Non-pigmented ciliary epithelial cell (primary cell): ENCODE data around the gene CEBPG.

ENCODE experiments used
- DNase-seq: peaks from one replicate; pipeline ENCODE4 v3.0.0-alpha.2; 2010; ENCODE audit warnings: low read depth

Gene CEBPG

DNA sequence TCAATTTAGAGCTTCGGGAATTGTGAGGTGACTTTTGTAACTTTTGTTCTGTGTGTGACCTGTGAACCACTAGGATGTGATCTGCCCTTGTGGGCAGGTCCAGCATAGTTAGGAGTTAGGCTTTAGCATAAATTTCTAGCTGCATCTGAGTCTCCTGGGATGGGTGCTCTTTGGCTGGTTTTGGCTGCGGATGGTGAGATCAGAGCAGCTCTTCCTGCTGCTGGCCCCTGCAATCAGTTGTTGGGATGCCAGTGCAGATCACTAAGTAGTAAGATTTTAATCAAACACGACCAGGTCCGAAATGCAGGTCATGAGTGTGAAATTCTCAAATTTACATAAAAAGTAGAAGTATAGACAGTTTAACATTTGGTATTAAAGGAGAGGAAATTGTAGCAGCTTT is 8.5 kb downstream of the CEBPG start:
- no peak for DNase-seq

DNA sequence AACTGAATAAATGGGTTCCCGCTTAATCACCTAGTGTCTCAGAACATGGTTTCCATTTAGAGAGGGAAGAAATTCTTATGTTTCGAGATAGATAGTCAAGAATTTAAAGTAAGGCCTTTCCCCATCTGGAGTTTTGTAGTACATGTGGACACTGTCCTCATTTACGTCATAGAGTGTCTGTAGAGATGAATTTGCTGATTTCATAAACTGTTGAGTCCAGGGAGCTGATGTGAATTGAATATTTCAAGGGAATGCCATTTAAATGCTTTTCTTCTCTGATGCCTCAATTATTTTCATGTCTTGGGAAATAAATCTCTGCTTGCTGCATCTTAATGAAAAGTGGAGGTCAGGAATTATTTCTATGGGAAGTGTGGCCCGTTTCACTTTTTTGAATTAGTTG is 9.5 kb downstream of the CEBPG start:
- DNase-seq = no peak

DNA sequence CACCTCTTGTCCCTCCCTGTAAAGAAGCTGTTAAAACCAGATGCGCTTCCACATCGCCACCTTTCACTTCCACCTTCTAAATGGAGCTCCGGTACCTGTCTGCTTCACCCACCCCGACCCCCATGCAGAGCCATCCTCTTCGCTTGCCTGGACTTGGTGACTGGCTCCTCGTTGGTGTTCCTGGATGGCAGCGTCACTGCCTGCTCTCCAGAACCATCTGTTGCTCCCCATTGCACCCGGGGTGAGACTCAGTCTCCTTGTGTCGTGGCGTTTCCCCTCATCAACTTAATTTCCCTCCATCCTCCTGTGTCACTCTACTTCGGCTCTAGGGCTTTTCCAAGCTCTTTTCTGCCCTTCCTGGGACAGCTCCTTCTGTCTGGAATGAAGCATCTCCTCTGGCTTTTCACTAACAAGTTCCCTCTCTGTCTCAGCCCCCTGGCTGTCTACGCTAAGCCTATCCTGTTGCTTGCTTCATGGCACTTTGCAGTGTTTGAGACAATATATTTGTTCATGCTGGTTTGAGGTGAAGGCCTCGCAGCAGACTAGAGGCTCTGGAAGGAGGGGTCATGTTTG is 10.3 kb downstream of the CEBPG start:
- DNase-seq = no peak

- no peak for DNase-seq
Measured at GRCh38 chr19:33384983-33385382, 11.5 kb downstream of the CEBPG start.

GRCh38 chr19:33385956-33386355 is 12.4 kb downstream of the CEBPG start:
- no peak for DNase-seq

GRCh38 chr19:33386361-33386858 is 12.9 kb downstream of the CEBPG start:
- DNase-seq = no peak

DNA sequence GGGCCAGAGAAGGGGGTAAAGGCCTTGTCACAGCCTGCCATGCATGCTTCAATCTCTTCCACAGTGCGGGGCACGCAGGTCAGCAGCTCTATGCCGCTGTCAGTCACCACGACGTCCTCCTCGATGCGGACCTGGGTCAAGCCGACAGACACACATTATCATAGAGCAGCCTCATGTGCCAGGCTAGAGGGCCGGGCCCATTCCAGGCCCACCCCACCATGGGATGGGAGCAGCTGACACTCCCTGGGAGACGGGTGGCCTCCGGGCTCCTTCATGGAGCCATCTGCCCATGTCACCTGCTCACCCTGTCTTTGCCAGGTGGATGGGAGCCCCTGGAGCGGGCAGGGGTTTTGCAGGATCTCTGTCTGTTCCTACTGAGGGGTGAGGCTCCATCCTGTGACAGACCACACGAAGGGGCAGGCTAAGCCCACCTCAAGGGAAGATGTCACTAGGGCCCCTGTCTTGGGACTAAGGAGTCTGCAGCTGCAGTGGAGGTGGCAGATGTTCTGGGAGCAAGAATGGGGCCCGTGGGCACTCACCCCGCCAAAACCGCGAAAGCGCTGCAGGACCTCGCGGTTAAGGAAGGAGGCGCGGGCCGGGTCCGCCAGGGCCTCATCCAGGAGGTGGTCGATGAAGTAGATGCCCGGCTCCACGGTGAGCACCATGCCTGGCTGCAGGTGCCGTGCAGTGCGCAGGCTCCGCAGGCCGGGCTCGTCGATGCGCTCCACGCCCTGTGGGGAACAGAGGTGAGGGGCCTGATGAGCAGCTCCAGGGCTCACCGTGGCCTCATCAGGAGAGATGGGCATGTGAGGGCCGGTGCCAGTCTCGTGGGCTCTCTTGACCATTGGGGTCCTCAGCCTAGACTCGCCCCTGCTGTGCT is 14.1 kb downstream of the CEBPG start:
- no peak for DNase-seq

- no peak for DNase-seq
Measured at GRCh38 chr19:33388231-33388724, 14.8 kb downstream of the CEBPG start.

DNA sequence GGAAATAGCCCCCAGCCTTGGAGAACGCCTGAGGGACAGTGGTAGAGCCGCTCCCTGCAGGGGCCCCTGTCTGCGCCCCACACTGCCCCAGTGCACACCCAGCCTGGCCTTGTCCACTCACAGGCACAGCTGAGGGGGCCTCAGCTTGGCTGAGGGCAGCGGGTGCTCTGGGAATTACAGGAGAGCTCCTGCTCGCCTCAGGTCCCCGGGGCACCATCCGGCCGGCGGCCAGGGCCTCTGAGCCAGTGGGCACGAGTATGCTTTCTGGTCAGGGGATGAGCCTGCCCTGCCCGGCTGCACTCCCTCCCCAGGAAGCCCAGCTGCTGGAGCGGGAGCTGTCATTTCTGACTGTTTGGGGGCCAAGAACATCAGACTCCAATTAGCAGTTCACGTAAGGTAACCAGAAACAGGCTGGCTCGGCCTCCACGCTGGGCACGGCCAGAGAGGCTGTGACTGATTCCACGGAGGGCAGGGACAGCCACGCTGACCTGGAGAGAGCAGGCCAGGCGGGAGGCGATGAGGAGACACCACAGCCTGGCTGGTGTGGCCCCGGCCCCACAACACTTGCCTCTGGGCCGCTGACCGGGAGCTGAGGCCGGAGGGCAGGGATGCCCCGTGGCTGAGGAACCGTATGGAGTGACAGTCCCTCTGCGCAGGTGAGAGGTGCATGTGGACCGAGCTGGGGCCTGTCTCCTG is 15.4 kb downstream of the CEBPG start:
- DNase-seq = no peak

DNA sequence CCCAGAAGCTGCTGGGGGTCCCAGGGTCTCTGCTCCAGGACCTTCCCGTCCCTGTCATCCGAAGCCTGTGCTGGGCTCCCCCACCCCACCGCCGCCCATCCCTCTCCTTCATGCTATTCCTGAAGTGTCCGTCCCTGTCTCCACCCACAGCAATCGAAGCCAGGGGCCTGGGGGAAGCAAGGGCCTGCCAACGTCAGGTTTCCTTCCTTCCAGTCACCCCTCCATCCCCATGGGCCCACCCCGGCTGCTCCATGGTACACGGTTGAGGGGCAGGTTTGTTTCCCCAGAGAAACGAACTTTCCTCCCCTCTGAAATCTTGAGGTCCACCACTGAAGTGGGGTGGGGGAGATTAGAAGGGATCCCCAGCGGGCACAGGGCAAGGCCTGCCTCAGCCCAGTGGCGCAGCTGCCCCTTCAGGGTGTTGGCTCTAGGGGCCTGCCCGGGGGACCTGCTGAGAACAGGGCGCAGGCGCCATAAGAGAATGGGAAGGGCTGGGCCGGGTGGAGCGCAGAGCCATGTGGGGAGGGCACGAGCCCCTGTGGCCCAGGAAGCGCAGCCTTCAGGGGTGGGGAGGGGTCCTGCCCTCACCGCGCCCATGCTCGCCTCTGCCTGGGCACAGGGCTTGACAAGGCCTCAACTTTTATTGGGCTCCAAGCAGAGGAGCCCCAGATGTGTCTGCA is 16.1 kb downstream of the CEBPG start:
- DNase-seq = no peak

DNA sequence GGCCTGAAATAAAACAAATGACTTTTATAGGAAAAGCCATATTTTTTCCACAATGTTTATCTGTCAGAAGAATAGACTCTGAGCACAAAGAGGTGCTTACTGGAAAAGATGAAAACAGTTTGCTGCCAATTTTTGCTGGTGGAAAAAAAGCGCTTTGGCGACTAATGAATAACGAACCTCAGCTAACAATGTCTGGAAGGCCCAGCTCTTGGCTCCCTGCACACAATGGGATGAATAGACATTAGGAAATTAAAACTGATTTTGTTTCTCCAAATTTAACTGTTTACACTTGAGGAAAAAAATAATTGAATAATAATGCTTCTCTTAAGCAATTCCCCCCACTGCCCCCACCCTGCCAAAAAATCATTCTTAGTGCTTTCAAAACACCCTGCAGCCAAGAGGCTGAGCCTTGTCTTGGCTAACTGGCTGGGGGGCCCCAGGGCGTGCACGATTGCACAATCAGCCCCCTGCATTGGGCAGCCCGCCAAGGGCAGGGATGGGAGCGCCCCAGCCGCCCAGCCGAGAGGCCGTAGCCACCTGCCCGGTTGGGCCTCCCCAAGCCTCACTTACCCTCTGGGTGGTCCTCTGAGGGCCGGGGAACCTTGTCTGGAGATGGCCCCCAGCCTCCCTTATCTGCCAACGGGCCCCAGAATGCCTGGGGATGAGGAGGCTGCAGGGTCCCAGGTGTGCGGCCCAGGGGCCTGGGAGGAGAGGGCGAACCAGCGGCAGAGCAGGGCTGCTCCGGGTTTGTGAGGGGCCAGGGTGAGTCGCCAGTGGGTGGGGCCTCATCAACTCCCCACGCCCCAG is 16.8 kb downstream of the CEBPG start:
- DNase-seq = no peak

DNA sequence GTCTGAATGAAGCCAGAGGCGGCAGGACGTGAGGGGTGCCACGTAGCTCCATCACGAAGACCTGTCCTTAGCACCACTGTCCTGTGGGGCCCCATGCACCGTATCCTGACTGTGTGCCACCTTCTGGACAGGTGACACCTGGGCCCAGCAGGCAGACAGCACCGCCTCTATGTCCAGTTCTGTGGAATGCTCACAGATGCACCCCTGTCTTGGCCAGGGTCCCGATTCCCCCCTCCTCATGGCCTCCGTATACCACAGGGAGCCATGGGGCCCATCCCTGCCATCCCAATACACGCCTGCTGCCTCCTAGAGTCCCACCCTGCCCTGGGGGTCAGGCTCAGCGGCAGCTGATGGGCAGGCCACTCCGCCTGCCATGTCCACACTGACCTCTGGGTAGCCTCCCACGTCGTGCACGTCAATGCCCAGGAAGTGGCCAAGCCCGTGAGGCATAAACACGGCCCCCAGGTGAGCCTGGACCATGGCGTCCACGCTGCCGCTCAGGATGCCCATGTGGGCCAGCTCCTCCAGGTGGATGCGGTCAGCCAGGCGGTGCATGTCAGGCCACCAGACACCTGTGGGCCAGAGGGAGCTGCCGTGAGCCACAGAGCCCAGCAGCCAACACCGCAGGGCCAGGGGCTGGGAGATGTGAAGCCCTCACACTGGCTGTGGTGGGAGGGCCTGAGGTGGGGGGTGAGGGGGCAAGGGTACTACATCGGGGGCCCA is 17.6 kb downstream of the CEBPG start:
- no peak for DNase-seq

- DNase-seq = no peak
Measured at GRCh38 chr19:33391631-33392249, 18.2 kb downstream of the CEBPG start.

GRCh38 chr19:33392341-33393285 is 19.1 kb downstream of the CEBPG start:
- no peak for DNase-seq

GRCh38 chr19:33393286-33394005 is 19.9 kb downstream of the CEBPG start:
- no peak for DNase-seq

GRCh38 chr19:33394006-33394722 is 20.7 kb downstream of the CEBPG start:
- no peak for DNase-seq

GRCh38 chr19:33394723-33395560 is 21.4 kb downstream of the CEBPG start:
- no peak for DNase-seq
